NCI-H2196 (cell line): ENCODE measurements around the gene STX12.
"Not testable (repeated sequence)": the region's sequence is repeated elsewhere in the genome, so short reads cannot be mapped to it uniquely, and the experiment has no call there.

ENCODE experiments used
- DNase-seq: peaks from one replicate; lab custom pipeline; 2025; ENCODE audit not compliant: unreplicated experiment; lab: John Stamatoyannopoulos, UW

STX12 gene

GRCh38 chr1:27774654-27775053 lies 1.6 kb downstream of the STX12 start:
- no peak for DNase-seq

- DNase-seq = not testable (repeated sequence)
These were observed 2.3 kb downstream of the STX12 start for GRCh38 chr1:27775336-27775735.

- not testable (repeated sequence) for DNase-seq
These were observed 3.3 kb downstream of the STX12 start for GRCh38 chr1:27776276-27776675.

- no peak for DNase-seq
These were observed 5.0 kb downstream of the STX12 start for GRCh38 chr1:27778056-27778455.

GRCh38 chr1:27779122-27779521 lies 6.1 kb downstream of the STX12 start:
- DNase-seq = no peak

GRCh38 chr1:27782950-27783349 lies 9.9 kb downstream of the STX12 start:
- DNase-seq = no peak

GRCh38 chr1:27784700-27785099 lies 11.7 kb downstream of the STX12 start:
- no peak for DNase-seq

GRCh38 chr1:27785781-27786455 lies 12.9 kb downstream of the STX12 start:
- DNase-seq = no peak

GRCh38 chr1:27787895-27788294 lies 14.9 kb downstream of the STX12 start:
- peak; percentile 18 for DNase-seq

- no peak for DNase-seq
These were observed 16.6 kb downstream of the STX12 start for GRCh38 chr1:27789540-27790041.

GRCh38 chr1:27790270-27790669 lies 17.3 kb downstream of the STX12 start:
- DNase-seq = not testable (repeated sequence)

GRCh38 chr1:27795601-27796000 lies 22.6 kb downstream of the STX12 start:
- DNase-seq = no peak

GRCh38 chr1:27804791-27805190 lies 31.8 kb downstream of the STX12 start:
- no peak for DNase-seq

GRCh38 chr1:27806758-27807157 lies 33.7 kb downstream of the STX12 start:
- DNase-seq = no peak

- DNase-seq = no peak
These were observed 34.4 kb downstream of the STX12 start for GRCh38 chr1:27807385-27807784.

GRCh38 chr1:27808131-27808530 lies 35.1 kb downstream of the STX12 start:
- not testable (repeated sequence) for DNase-seq

GRCh38 chr1:27809883-27810282 lies 36.9 kb downstream of the STX12 start:
- DNase-seq = no peak

- no peak for DNase-seq
These were observed 38.9 kb downstream of the STX12 start for GRCh38 chr1:27811741-27812500.

- DNase-seq = no peak
These were observed 44.1 kb downstream of the STX12 start for GRCh38 chr1:27816921-27817630.

- no peak for DNase-seq
These were observed 48.8 kb downstream of the STX12 start for GRCh38 chr1:27821761-27822315.

GRCh38 chr1:27823784-27824183 lies 50.8 kb downstream of the STX12 start:
- DNase-seq = no peak
